Ureter (tissue), 1 donor: ENCODE measurements around the gene FBXO36. TPM values are rescaled to one million over a fixed set of nuclear protein-coding genes. Genes with fewer than 3 reads are reported as not detected.

Experiments used
- DNase-seq: peaks from one replicate; pipeline ENCODE4 v3.0.0-alpha.2; 2020; ENCODE audit warnings: low spot score
- total RNA-seq: library from RNA; stranded (reverse); gene quantifications from one replicate; pipeline ENCODE4 v1.2.4, GENCODE V29; 2023
- donor health status: DM: yes; HTN: yes; CAD: no.

The FBXO36 gene
- total RNA-seq, 1 donor from 2014 or later = 3.4 TPM

GRCh38 chr2:230048010-230048671 is 125.8 kb downstream of the FBXO36 start:
- no peak for DNase-seq

GRCh38 chr2:230050136-230050535 is 127.8 kb downstream of the FBXO36 start:
- no peak for DNase-seq

- no peak for DNase-seq
Observed at GRCh38 chr2:230052299-230052698, 130.0 kb downstream of the FBXO36 start.

GRCh38 chr2:230053753-230054478 is 131.6 kb downstream of the FBXO36 start:
- DNase-seq = no peak

- no peak for DNase-seq
Observed at GRCh38 chr2:230060672-230061293, 138.5 kb downstream of the FBXO36 start.

Other genes starting within 250 kb of the FBXO36 start
- gene DNER, start 207.9 kb upstream of the FBXO36 start, total RNA-seq = 0.34 TPM
- 284 TPM for gene TRIP12, start 494 bp upstream of the FBXO36 start, total RNA-seq
- 9.2 TPM for gene SLC16A14, start 146.4 kb downstream of the FBXO36 start, total RNA-seq